ENCODE measurements around the gene RAD23B. TPM values are rescaled to one million over a fixed set of nuclear protein-coding genes. Genes with fewer than 3 reads are reported as not detected.

RAD23B gene
- polyA plus RNA-seq, 3 donors = 21.6 to 50.0 (median 24.7) TPM

GRCh38 chr9:107240260-107240659 is 42.8 kb upstream of the RAD23B start:
- WGBS (ENCODE audit: insufficient coverage) = 90% methylated on average over 1 of the region's 2 CpGs
- Mint-ChIP-seq H3K27ac (no peak overlapping the region), H3K4me1 (no peaks in the 10 kb centered on the region), H3K36me3 (no peaks in the 10 kb centered on the region), H3K27me3 (ENCODE audit: low read depth in 3 of 3) (peaks cover 2 to 7% (median 3%) of the 10 kb centered on the region in 3 donors), H3K4me3 (no peak overlapping the region), H3K9me3 (peaks cover 0 to 3% (median 0%) of the 10 kb centered on the region in 7 donors)
- Histone ChIP-seq H3K27ac (ENCODE audit: low read depth in 1 of 2, low read length in 2 of 2) (no peak overlapping the region), H3K9me3 (replicated peaks in 1 of 2; ENCODE audit: control insufficient read depth in 1 of 2, insufficient read depth in 1 of 2, low read length in 2 of 2) (no peaks in the 10 kb centered on the region), H2AFZ (ENCODE audit: insufficient read depth, low read depth, low read length, poor library complexity, severe bottlenecking) (no peak overlapping the region), H3K4me1 (ENCODE audit: control insufficient read depth in 1 of 2, insufficient read depth in 2 of 2, low read length in 2 of 2) (no peaks in the 10 kb centered on the region), H3K4me3 (replicated peaks in 1 of 3; ENCODE audit: low read depth in 2 of 3, low read length in 3 of 3) (no peak overlapping the region), H4K20me1 (ENCODE audit: insufficient read depth, low read length) (no peaks in the 10 kb centered on the region), H3K79me2 (ENCODE audit: insufficient read depth, low read length) (no peaks in the 10 kb centered on the region), H3K9ac (ENCODE audit: insufficient read depth, low read length, poor library complexity, severe bottlenecking) (no peak overlapping the region), H3K36me3 (replicated peaks in 1 of 2; ENCODE audit: control insufficient read depth in 1 of 2, insufficient read depth in 2 of 2, low read length in 2 of 2) (no peaks in the 10 kb centered on the region), H3K27me3 (ENCODE audit: control insufficient read depth in 2 of 2, insufficient read depth in 2 of 2, low read length in 2 of 2) (no peaks in the 10 kb centered on the region), H3K4me2 (replicated peaks; ENCODE audit: extremely low read depth, low read length, poor library complexity, severe bottlenecking) (no peak overlapping the region)
- no peak for TF ChIP-seq CTCF (IDR thresholded peaks at IDR 0.05)
- DNase-seq = no peak
- intact Hi-C loops (cut with micrococcal nuclease) = no loop called here

GRCh38 chr9:107242073-107243030 is 40.7 kb upstream of the RAD23B start:
- no peaks in the 10 kb centered on the region for H3K36me3 Mint-ChIP-seq
- Histone ChIP-seq H3K9ac (ENCODE audit: insufficient read depth, low read length, poor library complexity, severe bottlenecking) (no peak overlapping the region), H3K4me1 (ENCODE audit: control insufficient read depth in 1 of 2, insufficient read depth in 2 of 2, low read length in 2 of 2) (no peaks in the 10 kb centered on the region), H3K27me3 (ENCODE audit: control insufficient read depth in 2 of 2, insufficient read depth in 2 of 2, low read length in 2 of 2) (no peaks in the 10 kb centered on the region), H3K4me2 (replicated peaks; ENCODE audit: extremely low read depth, low read length, poor library complexity, severe bottlenecking) (no peak overlapping the region), H3K36me3 (replicated peaks in 1 of 2; ENCODE audit: control insufficient read depth in 1 of 2, insufficient read depth in 2 of 2, low read length in 2 of 2) (no peaks in the 10 kb centered on the region), H3K79me2 (ENCODE audit: insufficient read depth, low read length) (no peaks in the 10 kb centered on the region), H3K4me3 (replicated peaks in 1 of 3; ENCODE audit: low read depth in 2 of 3, low read length in 3 of 3) (no peak overlapping the region), H2AFZ (ENCODE audit: insufficient read depth, low read depth, low read length, poor library complexity, severe bottlenecking) (no peak overlapping the region), H3K9me3 (replicated peaks in 1 of 2; ENCODE audit: control insufficient read depth in 1 of 2, insufficient read depth in 1 of 2, low read length in 2 of 2) (no peaks in the 10 kb centered on the region), H3K27ac (ENCODE audit: low read depth in 1 of 2, low read length in 2 of 2) (no peak overlapping the region), H4K20me1 (ENCODE audit: insufficient read depth, low read length) (no peaks in the 10 kb centered on the region)
- intact Hi-C loops (cut with micrococcal nuclease) = no loop called here
- no peaks in the 10 kb centered on the region for H3K4me1 Mint-ChIP-seq
- peaks cover 2 to 7% (median 3%) of the 10 kb centered on the region in 3 donors for H3K27me3 Mint-ChIP-seq (ENCODE audit: low read depth in 3 of 3)
- DNase-seq = no peak
- WGBS (ENCODE audit: insufficient coverage) = no CpG with 5 or more reads among the region's 4 CpGs
- peak overlapping the region in 1 of 7 donors; percentile 41 for H3K27ac Mint-ChIP-seq
- H3K9me3 Mint-ChIP-seq = peaks cover 0 to 3% (median 0%) of the 10 kb centered on the region in 7 donors
- H3K4me3 Mint-ChIP-seq = peak overlapping the region in 1 of 2 donors; percentile 4
- no peak for TF ChIP-seq CTCF (IDR thresholded peaks at IDR 0.05)

Data from CD14-positive monocyte (primary cell).